Measurements from ENCODE around the gene DNAH10. TPM values are rescaled to one million over a fixed set of nuclear protein-coding genes. Genes with fewer than 3 reads are reported as not detected.

DNAH10 gene
- total RNA-seq, 1 donor from 2014 or later: not detected

DNA sequence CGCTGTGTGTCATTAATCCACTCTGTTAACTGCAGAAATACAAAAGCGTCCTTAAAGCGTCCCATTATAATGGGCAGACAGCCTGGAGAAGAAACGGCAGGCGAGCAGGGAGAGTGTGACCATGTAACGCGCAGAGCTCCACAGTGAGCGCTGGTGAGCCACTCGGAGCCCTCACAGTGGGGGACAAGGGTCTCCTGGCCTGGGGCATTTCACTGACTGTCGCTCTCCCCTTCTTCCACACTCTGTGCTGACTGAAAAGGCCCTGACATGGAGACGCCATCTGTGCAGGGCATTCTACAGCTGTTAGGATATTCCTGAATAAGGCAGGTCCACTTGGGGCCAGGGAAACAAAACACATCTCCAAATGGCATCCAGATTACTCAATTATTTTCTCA is 186.3 kb downstream of the DNAH10 start:
- Histone ChIP-seq H3K36me3 (peaks cover 4 to 22% of the 10 kb centered on the region in 2 donors), H3K27me3 (no peaks in the 10 kb centered on the region), H3K9me3 (no peaks in the 10 kb centered on the region), H3K4me3 (no peak overlapping the region), H3K27ac (no peak overlapping the region), H3K4me1 (peaks cover 0 to 13% of the 10 kb centered on the region in 2 donors)
- DNase-seq (ENCODE audit: low spot score in 2 of 2): no peak
- TF ChIP-seq CTCF (IDR thresholded peaks at IDR 0.05): no peak
- intact Hi-C loops (cut with DNase I): no loop called here

DNA sequence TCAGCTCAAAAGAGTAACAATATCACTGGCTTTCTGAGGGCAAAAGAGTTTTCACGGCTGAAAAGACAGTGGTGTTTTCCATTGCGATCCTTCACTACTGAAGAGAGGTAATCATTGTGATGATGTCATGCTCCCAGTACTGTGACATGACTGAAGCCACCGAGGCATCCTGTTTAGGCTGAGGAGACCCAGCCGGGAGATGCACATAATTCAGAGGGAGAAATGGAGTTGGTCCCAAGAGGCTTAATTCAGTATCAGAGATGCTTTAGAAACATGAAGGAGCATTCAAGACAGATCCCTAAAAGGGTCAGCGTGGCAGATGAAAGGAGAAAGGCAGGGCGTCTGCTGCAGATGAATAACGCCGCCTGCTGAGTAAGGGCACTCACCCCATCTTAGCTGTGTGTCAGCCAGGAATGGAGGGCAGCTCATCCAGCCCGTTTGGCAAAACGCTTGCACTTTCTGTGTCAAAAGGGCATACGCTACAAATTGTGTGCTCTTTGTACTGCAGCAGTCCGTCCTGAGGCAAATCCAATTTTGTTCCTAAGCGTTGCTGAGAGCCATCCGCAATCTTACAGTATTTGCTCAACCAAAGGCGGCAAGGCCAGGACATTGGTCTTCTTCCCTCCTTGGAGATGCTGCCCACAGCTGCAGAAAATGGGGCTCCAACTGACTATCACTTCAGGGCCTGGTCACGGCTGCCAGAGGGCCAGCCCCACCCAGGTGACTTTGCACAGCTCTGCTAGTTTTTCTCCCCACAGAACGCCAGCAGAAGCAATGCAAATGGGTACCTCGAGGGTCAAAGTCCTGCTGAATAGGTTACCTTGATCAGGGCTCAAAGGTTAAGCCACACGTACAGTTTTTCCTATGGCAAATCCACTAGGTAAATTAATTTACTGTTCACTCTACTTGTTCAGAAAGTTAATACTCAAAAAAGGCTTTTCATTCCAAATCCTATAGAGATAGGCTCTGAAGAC is 187.0 kb downstream of the DNAH10 start:
- peak in 1 of 2 donors; percentile 37 for DNase-seq (ENCODE audit: low spot score in 2 of 2)
- Histone ChIP-seq H3K4me3 (no peak overlapping the region), H3K4me1 (peaks cover 0 to 12% of the 10 kb centered on the region in 2 donors), H3K9me3 (no peaks in the 10 kb centered on the region), H3K36me3 (peaks cover 2 to 16% of the 10 kb centered on the region in 2 donors), H3K27ac (no peak overlapping the region), H3K27me3 (no peaks in the 10 kb centered on the region)
- no peak for TF ChIP-seq CTCF (IDR thresholded peaks at IDR 0.05)
- intact Hi-C loops (cut with DNase I): no loop called here

- H3K36me3 ChIP-seq: peaks cover 2 to 11% of the 10 kb centered on the region in 2 donors
Observed at GRCh38 chr12:123949770-123950165, 187.7 kb downstream of the DNAH10 start.

DNA sequence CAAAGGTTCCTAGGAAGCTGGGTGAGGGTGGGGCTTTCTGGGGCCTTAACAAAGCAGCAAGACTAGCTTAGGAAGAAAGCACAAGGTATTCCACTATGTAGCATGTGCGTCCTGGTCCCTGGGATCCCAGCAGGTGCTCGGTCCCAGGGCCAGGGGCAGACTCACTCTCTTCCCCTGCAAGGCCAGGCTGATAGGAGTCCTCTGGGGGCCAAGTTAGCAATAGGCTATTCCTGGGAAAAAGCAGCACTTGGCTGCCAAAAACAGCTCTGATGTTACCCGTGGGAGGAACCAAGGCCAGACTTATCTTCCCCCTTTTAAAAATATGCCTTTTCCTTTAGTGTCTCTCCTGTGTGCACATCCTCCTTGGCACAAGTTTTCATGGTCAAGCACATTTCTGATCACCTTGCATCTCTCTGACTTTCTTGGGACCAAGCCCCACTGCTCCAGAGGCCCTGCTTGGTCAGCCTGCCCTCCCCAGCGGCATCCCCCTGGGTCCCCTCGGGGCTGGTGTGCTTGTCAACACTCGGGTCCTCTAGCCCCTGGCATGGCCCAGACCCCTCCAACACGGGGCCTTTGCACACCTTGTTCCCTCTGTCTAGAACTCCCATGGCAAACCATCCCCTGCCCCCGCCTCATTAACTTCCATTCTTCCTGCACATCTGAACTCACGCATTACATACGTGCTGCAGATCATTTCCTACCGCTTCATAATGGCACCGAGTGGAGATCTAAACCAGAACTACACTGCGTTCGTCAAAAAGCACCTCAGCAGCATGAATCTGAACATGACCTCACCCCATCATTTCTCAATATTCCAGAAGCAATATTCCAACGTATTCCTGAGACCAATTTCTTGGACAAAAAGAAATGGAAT is 188.6 kb downstream of the DNAH10 start:
- H3K27me3 ChIP-seq: no peaks in the 10 kb centered on the region
- no peaks in the 10 kb centered on the region for H3K9me3 ChIP-seq
- no peak for TF ChIP-seq CTCF (IDR thresholded peaks at IDR 0.05)
- peaks cover 0 to 12% of the 10 kb centered on the region in 2 donors for H3K4me1 ChIP-seq
- intact Hi-C loops (cut with DNase I): no loop called here
- no peak overlapping the region for H3K4me3 ChIP-seq
- peaks cover 0 to 1% of the 10 kb centered on the region in 2 donors for H3K36me3 ChIP-seq
- peak in 1 of 2 donors; percentile 53 for DNase-seq (ENCODE audit: low spot score in 2 of 2)
- no peak overlapping the region for H3K27ac ChIP-seq

More at GRCh38 chr12:123949770-123950165, 187.7 kb downstream of the DNAH10 start:
- TF ChIP-seq CTCF (IDR thresholded peaks at IDR 0.05): no peak
- intact Hi-C loops (cut with DNase I): no loop called here
- H3K4me3 ChIP-seq: no peak overlapping the region
- H3K9me3 ChIP-seq: no peaks in the 10 kb centered on the region
- H3K27ac ChIP-seq: no peak overlapping the region
- no peaks in the 10 kb centered on the region for H3K27me3 ChIP-seq
- peak in 1 of 2 donors; percentile 13 for DNase-seq (ENCODE audit: low spot score in 2 of 2)
- peaks cover 0 to 12% of the 10 kb centered on the region in 2 donors for H3K4me1 ChIP-seq

- Histone ChIP-seq H3K27me3 (no peaks in the 10 kb centered on the region), H3K27ac (peak overlapping the region; percentile 24 to 53), H3K4me1 (peaks cover 0 to 12% of the 10 kb centered on the region in 2 donors), H3K4me3 (no peak overlapping the region), H3K9me3 (no peaks in the 10 kb centered on the region), H3K36me3 (no peaks in the 10 kb centered on the region)
- no peak for DNase-seq (ENCODE audit: low spot score in 2 of 2)
- intact Hi-C loops (cut with DNase I): no loop called here
- no peak for TF ChIP-seq CTCF (IDR thresholded peaks at IDR 0.05)
Observed at GRCh38 chr12:123951467-123951866, 189.4 kb downstream of the DNAH10 start.
